ENCODE measurements around the gene ASIC4.

The ASIC4 gene

GRCh38 chr2:219554350-219554749 lies 40.1 kb downstream of the ASIC4 start:
- DNase-seq: no peak

- DNase-seq: no peak
Measured at GRCh38 chr2:219555956-219556355, 41.7 kb downstream of the ASIC4 start.

- no peak for DNase-seq
Measured at GRCh38 chr2:219556413-219556812, 42.1 kb downstream of the ASIC4 start.

- DNase-seq: no peak
Measured at GRCh38 chr2:219557320-219557719, 43.0 kb downstream of the ASIC4 start.

- DNase-seq: no peak
Measured at GRCh38 chr2:219557791-219558785, 43.8 kb downstream of the ASIC4 start.

GRCh38 chr2:219559156-219559915 lies 45.1 kb downstream of the ASIC4 start:
- DNase-seq: peak; percentile 5

- DNase-seq: no peak
Measured at GRCh38 chr2:219560037-219560892, 46.0 kb downstream of the ASIC4 start.

- no peak for DNase-seq
Measured at GRCh38 chr2:219560893-219561178, 46.6 kb downstream of the ASIC4 start.

- no peak for DNase-seq
Measured at GRCh38 chr2:219561179-219562048, 47.1 kb downstream of the ASIC4 start.

GRCh38 chr2:219562049-219563020 lies 48.1 kb downstream of the ASIC4 start:
- DNase-seq: no peak

- no peak for DNase-seq
Measured at GRCh38 chr2:219563271-219563928, 49.1 kb downstream of the ASIC4 start.

- DNase-seq: no peak
Measured at GRCh38 chr2:219565130-219566080, 51.1 kb downstream of the ASIC4 start.

- DNase-seq: no peak
Measured at GRCh38 chr2:219566640-219567039, 52.4 kb downstream of the ASIC4 start.

- DNase-seq: no peak
Measured at GRCh38 chr2:219567131-219567530, 52.8 kb downstream of the ASIC4 start.

- no peak for DNase-seq
Measured at GRCh38 chr2:219567791-219568361, 53.6 kb downstream of the ASIC4 start.

GRCh38 chr2:219569041-219569440 lies 54.8 kb downstream of the ASIC4 start:
- DNase-seq: no peak

- no peak for DNase-seq
Measured at GRCh38 chr2:219569635-219570034, 55.4 kb downstream of the ASIC4 start.

GRCh38 chr2:219570194-219570923 lies 56.1 kb downstream of the ASIC4 start:
- no peak for DNase-seq
